Fibroblast of mammary gland (primary cell): ENCODE data around the gene ALG14.
A peak's percentile ranks its signal among the peaks of the same experiment; 100 is the strongest.

Experiments
- DNase-seq: peaks from one replicate; pipeline ENCODE4 v3.0.0-alpha.2; 2010; ENCODE audit warnings: low read depth
- H3K4me3 ChIP-seq: 2 replicates; pipeline ENCODE4 v1.5.1; 2011; ENCODE audit warnings: low read depth, mild to moderate bottlenecking, low read length, moderate library complexity; ENCODE audit not compliant: control insufficient read depth
- TF ChIP-seq, protein P1 (sequence below): conservative IDR thresholded peaks from 2 replicates; pipeline ENCODE4 v1.5.1; 2011; ENCODE audit warnings: low read depth, low read length, inconsistent platforms; ENCODE audit not compliant: control insufficient read depth, insufficient read depth

Gene ALG14

DNA sequence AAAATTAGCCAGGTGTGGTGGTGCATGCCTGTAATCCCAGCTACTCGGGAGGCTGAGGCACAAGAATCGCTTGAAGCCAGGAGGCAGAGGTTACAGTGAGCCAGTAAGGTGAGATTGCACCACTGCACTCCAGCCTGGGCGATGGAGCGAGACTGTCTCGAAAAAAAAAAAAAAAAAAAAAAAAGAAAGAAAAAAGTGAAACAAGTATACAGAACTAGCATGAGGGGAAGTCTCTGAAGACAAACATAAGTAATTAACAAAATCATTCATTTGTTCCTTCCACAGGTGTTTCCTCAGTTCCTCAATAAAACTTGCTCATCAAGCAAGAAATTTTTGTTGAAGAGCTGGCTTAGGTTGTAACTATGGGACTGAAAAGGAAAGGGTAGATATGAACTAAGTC lies 93.6 kb downstream of the ALG14 start:
- no peak for DNase-seq
- no peak overlapping the region for H3K4me3 ChIP-seq
- TF ChIP-seq, protein P1, sequence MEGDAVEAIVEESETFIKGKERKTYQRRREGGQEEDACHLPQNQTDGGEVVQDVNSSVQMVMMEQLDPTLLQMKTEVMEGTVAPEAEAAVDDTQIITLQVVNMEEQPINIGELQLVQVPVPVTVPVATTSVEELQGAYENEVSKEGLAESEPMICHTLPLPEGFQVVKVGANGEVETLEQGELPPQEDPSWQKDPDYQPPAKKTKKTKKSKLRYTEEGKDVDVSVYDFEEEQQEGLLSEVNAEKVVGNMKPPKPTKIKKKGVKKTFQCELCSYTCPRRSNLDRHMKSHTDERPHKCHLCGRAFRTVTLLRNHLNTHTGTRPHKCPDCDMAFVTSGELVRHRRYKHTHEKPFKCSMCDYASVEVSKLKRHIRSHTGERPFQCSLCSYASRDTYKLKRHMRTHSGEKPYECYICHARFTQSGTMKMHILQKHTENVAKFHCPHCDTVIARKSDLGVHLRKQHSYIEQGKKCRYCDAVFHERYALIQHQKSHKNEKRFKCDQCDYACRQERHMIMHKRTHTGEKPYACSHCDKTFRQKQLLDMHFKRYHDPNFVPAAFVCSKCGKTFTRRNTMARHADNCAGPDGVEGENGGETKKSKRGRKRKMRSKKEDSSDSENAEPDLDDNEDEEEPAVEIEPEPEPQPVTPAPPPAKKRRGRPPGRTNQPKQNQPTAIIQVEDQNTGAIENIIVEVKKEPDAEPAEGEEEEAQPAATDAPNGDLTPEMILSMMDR, result no peak

DNA sequence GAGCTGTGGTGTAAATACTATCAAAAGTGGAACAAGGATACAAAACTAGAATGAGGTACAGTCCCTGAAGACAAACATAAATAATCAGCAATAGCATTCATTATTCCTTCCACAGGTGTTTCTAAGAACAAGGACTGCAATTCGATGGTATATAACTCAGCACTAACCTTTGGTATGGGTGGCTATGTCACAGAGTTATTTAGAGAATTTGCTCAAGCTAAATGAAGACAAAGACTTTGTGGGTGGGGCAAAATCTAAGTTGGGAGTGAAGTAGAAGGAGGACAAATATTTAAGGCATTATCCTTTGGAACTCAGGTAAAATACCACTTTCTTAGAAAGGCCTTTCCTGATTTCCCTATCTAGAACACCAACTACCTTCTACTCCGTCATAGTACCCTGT lies 94.3 kb downstream of the ALG14 start:
- TF ChIP-seq, protein P1, result no peak
- no peak overlapping the region for H3K4me3 ChIP-seq
- no peak for DNase-seq

DNA sequence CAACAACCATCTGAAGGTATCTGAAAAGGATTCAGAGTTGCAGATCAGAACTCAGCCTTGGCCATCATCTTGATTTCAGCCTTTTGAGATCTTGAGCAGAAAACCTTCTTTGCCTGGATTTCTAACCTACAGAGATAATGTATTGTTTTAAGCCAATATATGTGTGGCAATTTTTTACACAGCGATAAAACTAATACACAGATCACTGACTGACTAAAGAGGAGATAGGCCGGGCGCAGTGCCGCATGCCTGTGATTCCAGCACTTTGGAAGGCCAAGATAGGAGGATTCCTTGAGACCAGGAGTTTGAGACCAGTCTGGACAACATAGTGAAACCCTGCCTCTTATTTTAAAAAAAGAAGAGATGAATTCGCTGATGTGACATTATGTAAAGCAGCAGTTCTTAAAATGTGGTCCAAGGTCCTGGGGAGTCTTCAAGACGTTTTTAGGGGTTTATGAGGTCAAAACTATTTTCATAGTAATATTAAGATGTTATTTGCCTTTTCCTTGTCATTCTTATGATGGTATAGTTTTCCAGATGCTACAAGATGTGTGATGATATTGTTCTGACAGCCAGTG lies 95.7 kb downstream of the ALG14 start:
- H3K4me3 ChIP-seq, result no peak overlapping the region
- no peak for DNase-seq
- TF ChIP-seq, protein P1, result no peak

DNA sequence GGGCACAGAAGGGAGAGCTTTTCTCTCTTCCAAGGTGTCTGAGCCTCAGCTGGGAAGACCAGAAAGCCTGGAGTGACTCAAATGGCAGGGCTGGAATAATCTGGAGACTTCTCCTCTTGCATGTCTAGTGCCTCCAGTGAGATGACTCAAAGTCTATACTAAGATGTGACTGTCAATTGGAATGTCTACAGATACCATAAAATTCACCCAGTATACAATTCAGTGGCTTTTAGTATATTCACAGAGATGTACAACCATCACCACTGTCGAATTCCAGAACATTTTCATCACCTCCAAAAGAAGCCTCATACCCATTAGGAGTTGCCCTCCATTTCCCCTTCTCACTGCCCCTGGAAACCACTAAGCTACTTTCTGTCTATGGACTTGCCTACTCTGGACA lies 97.9 kb downstream of the ALG14 start:
- TF ChIP-seq, protein P1, result no peak
- peak; percentile 83 for DNase-seq
- H3K4me3 ChIP-seq, result no peak overlapping the region

DNA sequence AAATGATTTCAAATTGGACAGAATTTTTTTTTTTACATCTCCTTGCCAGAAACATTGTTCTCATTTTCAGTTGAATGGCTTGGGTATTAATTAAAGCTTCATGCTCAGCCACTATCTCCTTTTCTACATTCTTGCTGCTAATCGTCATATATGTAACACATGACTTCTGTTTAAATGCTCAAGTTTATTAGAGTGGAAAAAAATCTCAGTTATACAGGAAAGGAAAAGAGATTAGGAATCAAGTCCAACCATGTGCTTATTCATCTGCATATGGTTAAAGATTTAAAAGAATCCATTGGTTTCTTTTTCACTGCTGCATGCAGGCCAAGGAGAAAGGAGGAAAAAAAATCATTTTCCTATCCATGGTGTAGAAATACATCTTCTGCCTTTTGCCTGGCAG lies 98.5 kb downstream of the ALG14 start:
- H3K4me3 ChIP-seq, result no peak overlapping the region
- peak; percentile 49 for DNase-seq
- TF ChIP-seq, protein P1, result no peak

DNA sequence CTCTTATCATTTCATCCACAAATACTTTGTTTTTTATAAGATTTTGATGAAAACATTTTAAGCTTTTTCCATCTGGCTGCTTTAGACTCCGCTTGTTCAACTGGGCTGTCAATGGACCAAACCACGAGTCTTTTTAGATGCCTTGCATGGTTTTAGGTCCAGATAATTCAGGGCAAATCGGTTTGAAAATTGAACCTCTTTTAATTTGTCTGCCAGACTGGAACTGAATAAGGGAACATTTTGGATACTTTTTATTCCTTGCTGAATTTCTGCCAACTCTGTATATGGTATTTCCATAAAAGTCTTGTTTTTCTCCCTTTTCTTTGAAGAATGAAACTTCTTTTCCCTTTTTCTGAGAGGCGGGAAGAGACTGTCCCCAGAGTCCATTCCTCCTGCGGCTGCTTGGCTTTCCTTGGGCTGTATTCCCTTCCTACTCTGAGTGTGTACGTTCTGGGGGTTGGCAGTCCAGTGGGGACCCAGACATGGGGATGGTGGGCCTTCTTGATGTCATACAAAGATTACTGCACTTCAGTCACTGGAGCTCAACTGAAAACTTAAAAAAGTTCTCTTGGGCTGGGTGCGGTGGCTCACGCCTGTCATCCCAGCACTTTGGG lies 99.3 kb downstream of the ALG14 start:
- TF ChIP-seq, protein P1, result no peak
- H3K4me3 ChIP-seq, result no peak overlapping the region
- DNase-seq, result no peak

DNA sequence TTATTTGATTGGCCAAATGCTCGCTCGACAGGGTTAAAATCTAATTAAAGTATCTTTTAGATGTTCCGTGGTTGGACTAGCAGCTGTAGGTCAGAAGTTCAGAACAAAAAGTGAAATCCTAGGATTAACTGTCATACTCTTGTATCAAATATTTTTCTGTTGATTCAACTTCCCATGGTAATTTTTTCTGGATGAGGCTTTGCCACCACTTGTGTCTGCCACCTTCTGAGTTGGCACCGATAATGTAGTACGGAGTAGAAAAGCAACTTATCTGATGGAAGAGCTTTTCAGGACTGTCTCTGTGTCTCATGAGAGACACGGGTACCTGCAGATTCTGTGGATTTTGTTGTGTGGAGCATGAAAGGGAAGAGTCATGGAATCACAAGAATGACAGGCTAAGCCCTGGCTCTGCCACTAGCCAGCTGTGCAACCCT lies 101.2 kb downstream of the ALG14 start:
- no peak overlapping the region for H3K4me3 ChIP-seq
- TF ChIP-seq, protein P1, result no peak
- peak; percentile 69 for DNase-seq
